ENCODE measurements around the gene EPG5.
A peak's percentile ranks its signal among the peaks of the same experiment; 100 is the strongest.

Gene EPG5

GRCh38 chr18:45954070-45954934 lies 12.8 kb downstream of the EPG5 start:
- ATAC-seq, result peak; percentile 87
- no peak for TF ChIP-seq ZFP30 (CRISPR knock-in tag; IDR thresholded peaks at IDR 0.05)
- TF ChIP-seq TCF4 (CRISPR knock-in tag; IDR thresholded peaks at IDR 0.05; ENCODE audit: borderline replicate concordance), result no peak
- TF ChIP-seq ESRRG (CRISPR knock-in tag; IDR thresholded peaks at IDR 0.05), result no peak
- TF ChIP-seq SNAI2 (CRISPR knock-in tag; IDR thresholded peaks at IDR 0.05), result no peak

- TF ChIP-seq BACH2 (CRISPR knock-in tag; IDR thresholded peaks at IDR 0.05; ENCODE audit: borderline replicate concordance) (no peak), RARB (CRISPR knock-in tag; IDR thresholded peaks at IDR 0.05) (no peak), PPARA (CRISPR knock-in tag; IDR thresholded peaks at IDR 0.05; ENCODE audit: borderline replicate concordance) (no peak), TCF4 (CRISPR knock-in tag; IDR thresholded peaks at IDR 0.05; ENCODE audit: borderline replicate concordance) (no peak), CSDC2 (CRISPR knock-in tag; IDR thresholded peaks at IDR 0.05) (no peak), ZFP30 (CRISPR knock-in tag; IDR thresholded peaks at IDR 0.05) (no peak), ARNTL (CRISPR knock-in tag; IDR thresholded peaks at IDR 0.05; ENCODE audit: borderline replicate concordance, low read depth) (no peak), GLIS3 (CRISPR knock-in tag; IDR thresholded peaks at IDR 0.05) (no peak), ZFP3 (CRISPR knock-in tag; IDR thresholded peaks at IDR 0.05) (no peak), SNAI2 (CRISPR knock-in tag; IDR thresholded peaks at IDR 0.05) (no peak), ZC3H10 (CRISPR knock-in tag; IDR thresholded peaks at IDR 0.05) (no peak)
- TF ChIP-seq, protein P1, sequence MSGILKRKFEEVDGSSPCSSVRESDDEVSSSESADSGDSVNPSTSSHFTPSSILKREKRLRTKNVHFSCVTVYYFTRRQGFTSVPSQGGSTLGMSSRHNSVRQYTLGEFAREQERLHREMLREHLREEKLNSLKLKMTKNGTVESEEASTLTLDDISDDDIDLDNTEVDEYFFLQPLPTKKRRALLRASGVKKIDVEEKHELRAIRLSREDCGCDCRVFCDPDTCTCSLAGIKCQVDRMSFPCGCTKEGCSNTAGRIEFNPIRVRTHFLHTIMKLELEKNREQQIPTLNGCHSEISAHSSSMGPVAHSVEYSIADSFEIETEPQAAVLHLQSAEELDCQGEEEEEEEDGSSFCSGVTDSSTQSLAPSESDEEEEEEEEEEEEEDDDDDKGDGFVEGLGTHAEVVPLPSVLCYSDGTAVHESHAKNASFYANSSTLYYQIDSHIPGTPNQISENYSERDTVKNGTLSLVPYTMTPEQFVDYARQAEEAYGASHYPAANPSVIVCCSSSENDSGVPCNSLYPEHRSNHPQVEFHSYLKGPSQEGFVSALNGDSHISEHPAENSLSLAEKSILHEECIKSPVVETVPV (CRISPR knock-in tag; IDR thresholded peaks at IDR 0.05), result no peak
- ATAC-seq, result peak; percentile 71
Measured at GRCh38 chr18:45951016-45951714, 16.0 kb downstream of the EPG5 start.

DNA sequence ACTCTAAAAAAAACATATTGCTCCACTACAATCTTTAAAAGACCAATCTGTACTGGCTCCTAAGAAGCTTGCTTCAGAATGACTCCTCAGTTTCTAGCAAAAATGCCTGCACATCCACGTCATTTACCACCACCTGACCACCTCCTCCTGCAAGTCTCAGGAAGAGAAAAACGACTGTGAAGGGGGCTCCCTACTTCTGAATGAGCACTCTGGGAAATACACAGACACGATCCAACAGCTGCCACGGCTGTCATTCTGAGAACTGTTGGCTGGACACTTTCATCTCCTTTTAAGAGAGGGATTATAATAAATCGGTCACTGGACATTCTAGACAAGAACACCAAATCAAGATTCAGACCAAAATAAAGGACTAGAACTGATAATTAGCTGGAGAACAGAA lies 21.5 kb downstream of the EPG5 start:
- TF ChIP-seq TCF4 (CRISPR knock-in tag; IDR thresholded peaks at IDR 0.05; ENCODE audit: borderline replicate concordance), result no peak
- no peak for TF ChIP-seq ARNTL (CRISPR knock-in tag; IDR thresholded peaks at IDR 0.05; ENCODE audit: borderline replicate concordance, low read depth)
- no peak for TF ChIP-seq CREB5 (CRISPR knock-in tag; IDR thresholded peaks at IDR 0.05; ENCODE audit: low read depth)
- TF ChIP-seq, protein P2, sequence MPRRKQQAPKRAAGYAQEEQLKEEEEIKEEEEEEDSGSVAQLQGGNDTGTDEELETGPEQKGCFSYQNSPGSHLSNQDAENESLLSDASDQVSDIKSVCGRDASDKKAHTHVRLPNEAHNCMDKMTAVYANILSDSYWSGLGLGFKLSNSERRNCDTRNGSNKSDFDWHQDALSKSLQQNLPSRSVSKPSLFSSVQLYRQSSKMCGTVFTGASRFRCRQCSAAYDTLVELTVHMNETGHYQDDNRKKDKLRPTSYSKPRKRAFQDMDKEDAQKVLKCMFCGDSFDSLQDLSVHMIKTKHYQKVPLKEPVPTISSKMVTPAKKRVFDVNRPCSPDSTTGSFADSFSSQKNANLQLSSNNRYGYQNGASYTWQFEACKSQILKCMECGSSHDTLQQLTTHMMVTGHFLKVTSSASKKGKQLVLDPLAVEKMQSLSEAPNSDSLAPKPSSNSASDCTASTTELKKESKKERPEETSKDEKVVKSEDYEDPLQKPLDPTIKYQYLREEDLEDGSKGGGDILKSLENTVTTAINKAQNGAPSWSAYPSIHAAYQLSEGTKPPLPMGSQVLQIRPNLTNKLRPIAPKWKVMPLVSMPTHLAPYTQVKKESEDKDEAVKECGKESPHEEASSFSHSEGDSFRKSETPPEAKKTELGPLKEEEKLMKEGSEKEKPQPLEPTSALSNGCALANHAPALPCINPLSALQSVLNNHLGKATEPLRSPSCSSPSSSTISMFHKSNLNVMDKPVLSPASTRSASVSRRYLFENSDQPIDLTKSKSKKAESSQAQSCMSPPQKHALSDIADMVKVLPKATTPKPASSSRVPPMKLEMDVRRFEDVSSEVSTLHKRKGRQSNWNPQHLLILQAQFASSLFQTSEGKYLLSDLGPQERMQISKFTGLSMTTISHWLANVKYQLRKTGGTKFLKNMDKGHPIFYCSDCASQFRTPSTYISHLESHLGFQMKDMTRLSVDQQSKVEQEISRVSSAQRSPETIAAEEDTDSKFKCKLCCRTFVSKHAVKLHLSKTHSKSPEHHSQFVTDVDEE (CRISPR knock-in tag; IDR thresholded peaks at IDR 0.05), result no peak
- no peak for ATAC-seq

DNA sequence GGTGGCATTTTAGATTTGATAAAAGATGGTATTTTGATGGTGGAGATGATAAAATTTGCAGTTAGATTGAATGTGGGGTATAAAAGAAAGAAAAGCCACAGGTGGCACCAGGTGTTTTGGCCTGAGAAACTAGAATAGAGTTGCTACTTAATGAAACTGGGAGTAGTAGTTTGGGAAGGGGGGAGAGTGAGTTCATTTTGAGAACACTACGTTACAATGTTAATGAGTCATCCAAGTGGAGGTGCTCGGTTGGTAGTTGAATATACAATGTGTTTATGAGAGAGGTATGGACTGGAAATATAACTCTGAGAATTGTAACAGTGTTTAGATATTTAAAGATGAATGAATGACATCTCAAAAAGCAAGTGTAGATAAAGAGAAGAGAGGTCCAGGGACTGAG lies 26.4 kb downstream of the EPG5 start:
- no peak for ATAC-seq
- TF ChIP-seq, protein P2 (CRISPR knock-in tag; IDR thresholded peaks at IDR 0.05), result no peak

- ATAC-seq, result no peak
Measured at GRCh38 chr18:45939236-45939635, 27.9 kb downstream of the EPG5 start.

More at GRCh38 chr18:45939236-45939635, 27.9 kb downstream of the EPG5 start:
- no peak for TF ChIP-seq BACH2 (CRISPR knock-in tag; IDR thresholded peaks at IDR 0.05; ENCODE audit: borderline replicate concordance)
- TF ChIP-seq TOX (CRISPR knock-in tag; IDR thresholded peaks at IDR 0.05; ENCODE audit: borderline replicate concordance), result no peak
- no peak for TF ChIP-seq SNAI2 (CRISPR knock-in tag; IDR thresholded peaks at IDR 0.05)
- TF ChIP-seq ZFP3 (CRISPR knock-in tag; IDR thresholded peaks at IDR 0.05), result no peak
- no peak for TF ChIP-seq ISL1 (CRISPR knock-in tag; IDR thresholded peaks at IDR 0.05)
- no peak for TF ChIP-seq TCF4 (CRISPR knock-in tag; IDR thresholded peaks at IDR 0.05; ENCODE audit: borderline replicate concordance)

Measured in SK-N-SH treated with all-trans-retinoic acid at 6 μM for 48 hours (cell line).